Adrenal gland (tissue), 5 donors: ENCODE measurements around the gene NDUFA6.

ENCODE experiments used
- CTCF ChIP-seq, 6 experiments: fragments of 450-650 bp in 4 of 6; fragments of 200-600 bp in 2 of 6; sonication (generic) in 1 of 6; IDR thresholded peaks; 1 replicate in 5 of 6; 2 replicates in 1 of 6; pipeline versions ENCODE4 v1.5.1 to v1.8.0; 2016 to 2021; ENCODE audit warnings: antibody characterized with exemption in 6 of 6, mild to moderate bottlenecking in 2 of 6, moderate library complexity in 1 of 6
- POLR2A ChIP-seq, 2 donors: fragments of 450-650 bp; IDR thresholded peaks; one replicate each; pipeline ENCODE4 v1.6.1; 2017; ENCODE audit warnings: antibody characterized with exemption in 2 of 2, mild to moderate bottlenecking in 2 of 2, moderate library complexity in 1 of 2
- donor health status: DM: no; HTN: no; CAD: no.

GRCh38 chr22:42056757-42057511, 33.6 kb downstream of the NDUFA6 start:
- TF ChIP-seq CTCF (IDR thresholded peaks at IDR 0.05) (no peak), POLR2A (IDR thresholded peaks at IDR 0.05) (no peak)
